Endothelial cell (in vitro differentiated cells): ENCODE results near the gene PIP5K1B. TPM values are rescaled to one million over a fixed set of nuclear protein-coding genes. Genes with fewer than 3 reads are reported as not detected.

ENCODE experiments used
- DNase-seq: peaks from one replicate; pipeline ENCODE4 v3.0.0; 2021; ENCODE audit warnings: low spot score
- H3K27ac Mint-ChIP-seq: one replicate; pipeline ENCODE4 v1.8.0; 2021; ENCODE audit warnings: mixed read lengths, inconsistent platforms; ENCODE audit not compliant: unreplicated experiment
- H3K27me3 Mint-ChIP-seq: one replicate; pipeline ENCODE4 v1.8.0; 2021; ENCODE audit warnings: mild to moderate bottlenecking, moderate library complexity, mixed read lengths, inconsistent platforms; ENCODE audit not compliant: unreplicated experiment
- H3K36me3 Mint-ChIP-seq: one replicate; pipeline ENCODE4 v1.8.0; 2021; ENCODE audit warnings: mild to moderate bottlenecking, low read depth, mixed read lengths, inconsistent platforms; ENCODE audit not compliant: unreplicated experiment
- H3K4me1 Mint-ChIP-seq: one replicate; pipeline ENCODE4 v1.8.0; 2021; ENCODE audit warnings: mild to moderate bottlenecking, mixed read lengths, inconsistent platforms; ENCODE audit not compliant: unreplicated experiment
- H3K4me3 Mint-ChIP-seq: one replicate; pipeline ENCODE4 v1.8.0; 2021; ENCODE audit warnings: mild to moderate bottlenecking, mixed read lengths, inconsistent platforms; ENCODE audit not compliant: unreplicated experiment
- H3K9me3 Mint-ChIP-seq: one replicate; pipeline ENCODE4 v1.8.0; 2021; ENCODE audit warnings: mixed read lengths, inconsistent platforms; ENCODE audit not compliant: unreplicated experiment
- CTCF ChIP-seq: fragments of 200-600 bp; sonication (generic); IDR thresholded peaks from one replicate; pipeline ENCODE4 v1.5.0; 2021; ENCODE audit warnings: antibody characterized with exemption; ENCODE audit not compliant: unreplicated experiment
- total RNA-seq: library from RNA; stranded (reverse); fragmentation: NEBNext Ultra II Directional; extraction: Animal tissue kit (Norgen Biotek cat#: 25700); gene quantifications from one replicate; pipeline ENCODE4 v1.2.1, GENCODE V29; 2021; ENCODE audit not compliant: unreplicated experiment

PIP5K1B gene
- total RNA-seq, 1 donor from 2014 or later = 1.8 TPM

- Mint-ChIP-seq H3K4me3 (no peak overlapping the region), H3K27me3 (no peaks in the 10 kb centered on the region), H3K4me1 (peaks cover 2% of the 10 kb centered on the region), H3K36me3 (no peaks in the 10 kb centered on the region), H3K9me3 (no peaks in the 10 kb centered on the region), H3K27ac (no peak overlapping the region)
- DNase-seq = no peak
- TF ChIP-seq CTCF = no peak
Observed at GRCh38 chr9:68969538-68969937, 264.5 kb downstream of the PIP5K1B start.

GRCh38 chr9:68970151-68970550 lies 265.1 kb downstream of the PIP5K1B start:
- no peaks in the 10 kb centered on the region for H3K36me3 Mint-ChIP-seq
- H3K4me3 Mint-ChIP-seq = no peak overlapping the region
- H3K27me3 Mint-ChIP-seq = no peaks in the 10 kb centered on the region
- H3K4me1 Mint-ChIP-seq = peaks cover 2% of the 10 kb centered on the region
- no peak for TF ChIP-seq CTCF
- no peak for DNase-seq
- no peaks in the 10 kb centered on the region for H3K9me3 Mint-ChIP-seq
- no peak overlapping the region for H3K27ac Mint-ChIP-seq

GRCh38 chr9:68973619-68974018 lies 268.6 kb downstream of the PIP5K1B start:
- DNase-seq = no peak
- peaks cover 5% of the 10 kb centered on the region for H3K4me1 Mint-ChIP-seq
- no peak for TF ChIP-seq CTCF
- H3K36me3 Mint-ChIP-seq = no peaks in the 10 kb centered on the region
- no peaks in the 10 kb centered on the region for H3K9me3 Mint-ChIP-seq
- H3K4me3 Mint-ChIP-seq = no peak overlapping the region
- H3K27me3 Mint-ChIP-seq = peaks cover 3% of the 10 kb centered on the region
- no peak overlapping the region for H3K27ac Mint-ChIP-seq

GRCh38 chr9:68974431-68974830 lies 269.4 kb downstream of the PIP5K1B start:
- H3K4me1 Mint-ChIP-seq = peaks cover 13% of the 10 kb centered on the region

GRCh38 chr9:68974901-68975300 lies 269.9 kb downstream of the PIP5K1B start:
- H3K27ac Mint-ChIP-seq = no peak overlapping the region
- no peaks in the 10 kb centered on the region for H3K9me3 Mint-ChIP-seq
- peaks cover 3% of the 10 kb centered on the region for H3K27me3 Mint-ChIP-seq
- H3K4me1 Mint-ChIP-seq = peaks cover 17% of the 10 kb centered on the region
- DNase-seq = no peak
- H3K4me3 Mint-ChIP-seq = no peak overlapping the region
- TF ChIP-seq CTCF = no peak
- H3K36me3 Mint-ChIP-seq = no peaks in the 10 kb centered on the region

More at GRCh38 chr9:68974431-68974830, 269.4 kb downstream of the PIP5K1B start:
- Mint-ChIP-seq H3K36me3 (no peaks in the 10 kb centered on the region), H3K27me3 (peaks cover 3% of the 10 kb centered on the region), H3K27ac (no peak overlapping the region), H3K4me3 (no peak overlapping the region), H3K9me3 (no peaks in the 10 kb centered on the region)
- TF ChIP-seq CTCF = no peak
- DNase-seq = no peak
